Measurements from ENCODE around the gene HTT. TPM values are rescaled to one million over a fixed set of nuclear protein-coding genes. Genes with fewer than 3 reads are reported as not detected.

Gene HTT
- total RNA-seq, 2 donors from 2014 or later: 18.1 to 30.5 TPM

- Histone ChIP-seq H3K4me1 (no peaks in the 10 kb centered on the region), H3K27me3 (no peaks in the 10 kb centered on the region), H3K4me3 (no peak overlapping the region), H3K36me3 (no peaks in the 10 kb centered on the region), H3K27ac (no peak overlapping the region), H3K9me3 (no peaks in the 10 kb centered on the region)
- no peak for TF ChIP-seq CTCF (IDR thresholded peaks at IDR 0.05)
- DNase-seq (ENCODE audit: low spot score): no peak
Observed at GRCh38 chr4:3031357-3032082, 43.0 kb upstream of the HTT start.

DNA sequence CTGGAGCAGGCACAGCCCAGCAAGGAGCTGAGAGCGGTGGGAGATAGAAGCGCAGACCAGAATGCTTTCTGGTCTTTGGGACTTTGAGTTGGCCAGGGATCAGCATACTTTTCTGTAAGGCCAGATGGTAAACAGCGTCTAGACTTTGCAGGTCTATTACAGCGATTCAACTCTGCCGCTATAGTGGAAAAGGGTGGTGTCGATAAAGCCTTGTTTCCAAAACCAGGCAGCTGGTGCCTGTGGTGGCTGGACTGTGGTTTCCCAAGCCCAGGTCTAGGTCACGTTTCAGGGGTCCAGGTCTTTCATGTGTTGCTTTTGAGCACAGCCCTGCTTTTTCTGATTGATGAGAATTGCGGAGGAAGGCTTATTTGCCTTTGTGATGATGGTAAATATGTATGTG lies 40.2 kb upstream of the HTT start:
- H3K9me3 ChIP-seq: no peaks in the 10 kb centered on the region
- H3K36me3 ChIP-seq: no peaks in the 10 kb centered on the region
- no peak for DNase-seq (ENCODE audit: low spot score)
- TF ChIP-seq CTCF (IDR thresholded peaks at IDR 0.05): no peak
- no peak overlapping the region for H3K4me3 ChIP-seq
- H3K27me3 ChIP-seq: no peaks in the 10 kb centered on the region
- peaks cover 0 to 18% of the 10 kb centered on the region in 2 donors for H3K4me1 ChIP-seq
- no peak overlapping the region for H3K27ac ChIP-seq

- no peak overlapping the region for H3K4me3 ChIP-seq
- no peak overlapping the region for H3K27ac ChIP-seq
- H3K9me3 ChIP-seq: no peaks in the 10 kb centered on the region
- no peaks in the 10 kb centered on the region for H3K27me3 ChIP-seq
- DNase-seq (ENCODE audit: low spot score): no peak
- no peak for TF ChIP-seq CTCF (IDR thresholded peaks at IDR 0.05)
- peaks cover 0 to 18% of the 10 kb centered on the region in 2 donors for H3K4me1 ChIP-seq
- no peaks in the 10 kb centered on the region for H3K36me3 ChIP-seq
Observed at GRCh38 chr4:3035249-3035648, 39.2 kb upstream of the HTT start.

GRCh38 chr4:3035674-3036073 lies 38.8 kb upstream of the HTT start:
- no peaks in the 10 kb centered on the region for H3K36me3 ChIP-seq
- TF ChIP-seq CTCF (IDR thresholded peaks at IDR 0.05): no peak
- H3K4me1 ChIP-seq: peaks cover 0 to 18% of the 10 kb centered on the region in 2 donors

GRCh38 chr4:3036131-3036952 lies 38.1 kb upstream of the HTT start:
- TF ChIP-seq CTCF (IDR thresholded peaks at IDR 0.05): no peak
- no peaks in the 10 kb centered on the region for H3K36me3 ChIP-seq
- no peak for DNase-seq (ENCODE audit: low spot score)
- no peak overlapping the region for H3K27ac ChIP-seq
- H3K4me3 ChIP-seq: no peak overlapping the region
- H3K27me3 ChIP-seq: no peaks in the 10 kb centered on the region
- no peaks in the 10 kb centered on the region for H3K9me3 ChIP-seq
- peaks cover 0 to 24% of the 10 kb centered on the region in 2 donors for H3K4me1 ChIP-seq

More at GRCh38 chr4:3035674-3036073, 38.8 kb upstream of the HTT start:
- no peak overlapping the region for H3K27ac ChIP-seq
- no peak for DNase-seq (ENCODE audit: low spot score)
- no peaks in the 10 kb centered on the region for H3K9me3 ChIP-seq
- no peaks in the 10 kb centered on the region for H3K27me3 ChIP-seq
- no peak overlapping the region for H3K4me3 ChIP-seq
